ENCODE data around the gene LRRC1. TPM values are rescaled to one million over a fixed set of nuclear protein-coding genes. Genes with fewer than 3 reads are reported as not detected.

LRRC1 gene
- total and polyA plus RNA-seq, 8 donors: 2.9 to 50.4 (median 12.2) TPM

GRCh38 chr6:53858913-53859312 is 64.1 kb downstream of the LRRC1 start:
- no peaks in the 10 kb centered on the region for H3K36me3 ChIP-seq
- no peaks in the 10 kb centered on the region for H3K27me3 ChIP-seq
- WGBS, 5 donors: 49 to 76% (median 68%) methylated on average over 3 of the region's 3 CpGs
- H3K4me3 ChIP-seq: no peak overlapping the region
- DNase-seq: no peak
- H3K4me1 ChIP-seq: peaks cover 12 to 76% (median 45%) of the 10 kb centered on the region in 4 donors
- no peaks in the 10 kb centered on the region for H3K9me3 ChIP-seq
- intact Hi-C loops (cut with DNase I; ENCODE audit: low total_unique reads): no loop called here
- no peak overlapping the region for H3K27ac ChIP-seq
- TF ChIP-seq CTCF (IDR thresholded peaks at IDR 0.05): no peak

DNA sequence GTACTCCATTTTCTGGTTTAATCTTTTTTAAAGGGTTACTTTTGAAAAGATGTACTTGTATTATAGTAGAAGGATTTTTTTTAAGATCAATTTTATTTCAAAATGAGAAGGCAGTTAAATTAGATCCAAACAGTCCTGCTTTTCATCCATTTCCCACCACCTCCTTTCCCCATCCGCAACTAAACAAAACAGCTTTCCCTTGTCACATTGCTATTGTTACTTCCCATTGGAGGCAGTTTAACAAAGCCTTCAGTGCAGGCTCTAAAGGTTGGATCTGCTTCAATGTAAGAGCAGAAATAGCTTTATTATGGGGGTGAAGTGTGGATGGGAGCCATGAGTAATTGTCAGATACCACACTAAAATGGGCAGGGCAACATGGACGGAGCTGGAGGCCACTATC is 65.7 kb downstream of the LRRC1 start:
- WGBS, 5 donors: 94 to 97% (median 95%) methylated on average over 2 of the region's 2 CpGs
- intact Hi-C loops (cut with DNase I; ENCODE audit: low total_unique reads): no loop called here
- no peak overlapping the region for H3K27ac ChIP-seq
- no peak for TF ChIP-seq POLR2A (IDR thresholded peaks at IDR 0.05)
- TF ChIP-seq EP300 (IDR thresholded peaks at IDR 0.05): no peak
- no peak for TF ChIP-seq POLR2AphosphoS5 (IDR thresholded peaks at IDR 0.05)
- no peak for TF ChIP-seq CTCF (IDR thresholded peaks at IDR 0.05)
- peaks cover 8 to 71% (median 39%) of the 10 kb centered on the region in 4 donors for H3K4me1 ChIP-seq
- no peak for DNase-seq
- no peaks in the 10 kb centered on the region for H3K27me3 ChIP-seq
- no peaks in the 10 kb centered on the region for H3K9me3 ChIP-seq
- H3K36me3 ChIP-seq: no peaks in the 10 kb centered on the region
- H3K4me3 ChIP-seq: no peak overlapping the region

GRCh38 chr6:53861518-53861917 is 66.7 kb downstream of the LRRC1 start:
- DNase-seq: no peak
- Histone ChIP-seq H3K27me3 (no peaks in the 10 kb centered on the region), H3K27ac (no peak overlapping the region), H3K4me1 (peaks cover 7 to 61% (median 33%) of the 10 kb centered on the region in 4 donors), H3K9me3 (no peaks in the 10 kb centered on the region), H3K36me3 (no peaks in the 10 kb centered on the region), H3K4me3 (no peak overlapping the region)
- WGBS, 5 donors: 77 to 90% (median 83%) methylated on average over 3 of the region's 3 CpGs
- intact Hi-C loops (cut with DNase I; ENCODE audit: low total_unique reads): no loop called here
- no peak for TF ChIP-seq CTCF (IDR thresholded peaks at IDR 0.05)
- no peak for TF ChIP-seq POLR2AphosphoS5 (IDR thresholded peaks at IDR 0.05)
- no peak for TF ChIP-seq POLR2A (IDR thresholded peaks at IDR 0.05)
- TF ChIP-seq EP300 (IDR thresholded peaks at IDR 0.05): no peak

DNA sequence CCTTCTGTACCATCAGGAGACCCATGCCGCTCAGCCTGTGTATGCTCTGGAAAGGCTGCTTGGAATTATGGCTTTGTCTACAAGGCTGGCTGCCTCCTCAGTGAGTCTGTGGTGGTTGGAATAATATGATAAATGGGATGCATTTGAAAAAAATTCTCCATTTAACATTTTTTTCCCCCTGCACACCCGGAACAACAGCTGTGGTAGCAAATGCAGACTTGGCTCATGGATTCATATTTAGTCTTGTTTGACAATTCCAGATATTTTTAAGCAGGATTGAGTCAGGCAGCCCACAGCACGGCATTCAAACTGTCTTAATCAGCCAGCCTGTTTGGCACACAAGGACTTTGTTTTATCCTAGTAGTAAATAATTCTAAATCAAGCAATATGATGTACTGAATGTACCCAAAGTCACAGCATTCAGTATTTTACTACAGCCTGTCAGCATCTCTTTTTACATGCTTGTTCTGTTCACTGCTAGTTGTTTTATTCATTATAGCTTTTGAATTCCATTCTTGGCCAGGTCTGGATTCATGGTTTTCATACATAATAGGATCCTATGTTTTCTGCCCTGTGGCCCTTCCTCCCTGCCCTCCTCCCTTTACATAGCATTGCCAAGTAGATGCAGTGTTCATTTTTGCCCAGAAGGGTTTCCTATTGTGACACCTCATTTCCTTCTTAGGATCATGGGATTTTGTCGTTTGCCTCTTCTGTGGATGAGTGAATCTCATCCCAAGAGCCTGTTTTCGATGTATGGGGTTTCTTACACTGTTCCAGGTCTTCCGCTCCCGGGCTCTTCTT is 68.1 kb downstream of the LRRC1 start:
- peaks cover 0 to 51% (median 27%) of the 10 kb centered on the region in 4 donors for H3K4me1 ChIP-seq
- H3K36me3 ChIP-seq: no peaks in the 10 kb centered on the region
- no peaks in the 10 kb centered on the region for H3K27me3 ChIP-seq
- peak overlapping the region in 3 of 5 donors; percentile 5 to 62 (median 44) for H3K27ac ChIP-seq
- no peak overlapping the region for H3K4me3 ChIP-seq
- TF ChIP-seq POLR2AphosphoS5 (IDR thresholded peaks at IDR 0.05) (peak in 2 of 3 donors; percentile 5 to 45), POLR2A (IDR thresholded peaks at IDR 0.05) (no peak)
- WGBS, 5 donors: 57 to 74% (median 62%) methylated on average over 7 of the region's 7 CpGs
- no peaks in the 10 kb centered on the region for H3K9me3 ChIP-seq
- peak in 1 of 2 donors; percentile 62 for DNase-seq
- intact Hi-C loops (cut with DNase I; ENCODE audit: low total_unique reads): no loop called here

GRCh38 chr6:53864781-53865180 is 70.0 kb downstream of the LRRC1 start:
- H3K36me3 ChIP-seq: no peaks in the 10 kb centered on the region

More at GRCh38 chr6:53864781-53865180, 70.0 kb downstream of the LRRC1 start:
- Histone ChIP-seq H3K27ac (no peak overlapping the region), H3K27me3 (no peaks in the 10 kb centered on the region), H3K4me1 (peaks cover 0 to 45% (median 22%) of the 10 kb centered on the region in 4 donors), H3K4me3 (no peak overlapping the region), H3K9me3 (no peaks in the 10 kb centered on the region)
- intact Hi-C loops (cut with DNase I; ENCODE audit: low total_unique reads): no loop called here
- TF ChIP-seq POLR2A (IDR thresholded peaks at IDR 0.05) (no peak), CTCF (IDR thresholded peaks at IDR 0.05) (no peak), POLR2AphosphoS5 (IDR thresholded peaks at IDR 0.05) (no peak), EP300 (IDR thresholded peaks at IDR 0.05) (no peak)
- WGBS, 5 donors: 94 to 98% (median 96%) methylated on average over 5 of the region's 5 CpGs
- DNase-seq: no peak
